CD4-positive, alpha-beta T cell (primary cell): ENCODE measurements around the gene CHST10. TPM values are rescaled to one million over a fixed set of nuclear protein-coding genes. Genes with fewer than 3 reads are reported as not detected.
"Not testable (repeated sequence)": the region's sequence is repeated elsewhere in the genome, so short reads cannot be mapped to it uniquely, and the experiment has no call there.

Experiments
- ATAC-seq: fragments of 200-7000 bp; cut with Tn5 transposase; one replicate; pipeline ENCODE4 v1.10.0; 2022; ENCODE audit warnings: mild to moderate bottlenecking; ENCODE audit not compliant: poor library complexity
- CTCF ChIA-PET: fragments of 350-600 bp; sonication (Branson Sonifier 250); formaldehyde crosslinking; loops from one replicate; lab custom pipeline; 2021; ENCODE audit warnings: antibody characterized with exemption, inconsistent platforms; lab: Charles Lee
- POLR2A ChIA-PET: fragments of 350-600 bp; sonication (Branson Sonifier 250); formaldehyde crosslinking; loops from one replicate; lab custom pipeline; 2021; ENCODE audit warnings: antibody characterized with exemption, inconsistent platforms; lab: Charles Lee
- DNase-seq, 14 experiments: peaks; one replicate each; pipeline ENCODE4 v3.0.0-alpha.2; 2013 to 2020; ENCODE audit warnings: mixed read lengths in 2 of 14
- H3K27ac ChIP-seq, 2 donors: one replicate each; pipeline versions ENCODE4 v1.5.1 to v1.7.0; 2013; ENCODE audit warnings: low read length in 2 of 2, low read depth in 1 of 2, mild to moderate bottlenecking in 1 of 2
- H3K27me3 ChIP-seq, 2 experiments: 1 replicate in 1 of 2; 2 replicates in 1 of 2; pipeline versions ENCODE4 v1.6.1 to v1.7.0; 2013; ENCODE audit warnings: low read length in 2 of 2, control low read depth in 1 of 2, mild to moderate bottlenecking in 1 of 2, moderate library complexity in 1 of 2; ENCODE audit not compliant: insufficient read depth in 2 of 2, control insufficient read depth in 1 of 2
- H3K36me3 ChIP-seq: one replicate; pipeline ENCODE4 v1.6.1; 2013; ENCODE audit warnings: low read length, control low read depth; ENCODE audit not compliant: insufficient read depth
- H3K4me1 ChIP-seq: one replicate; pipeline ENCODE4 v1.6.1; 2013; ENCODE audit warnings: low read length, control low read depth; ENCODE audit not compliant: insufficient read depth
- H3K4me3 ChIP-seq: one replicate; pipeline ENCODE4 v1.5.1; 2013; ENCODE audit warnings: mild to moderate bottlenecking, low read length, moderate library complexity
- H3K9me3 ChIP-seq, 2 experiments: 1 replicate in 1 of 2; 2 replicates in 1 of 2; pipeline versions ENCODE4 v1.6.1 to v1.7.0; 2013; ENCODE audit warnings: low read length in 2 of 2, mild to moderate bottlenecking in 2 of 2, control low read depth in 1 of 2, moderate library complexity in 1 of 2; ENCODE audit not compliant: control insufficient read depth in 1 of 2, insufficient read depth in 1 of 2
- H3K27ac Mint-ChIP-seq: one replicate; pipeline ENCODE4 v1.8.0; 2020; ENCODE audit warnings: mixed read lengths
- H3K27me3 Mint-ChIP-seq: one replicate; pipeline ENCODE4 v1.8.0; 2021; ENCODE audit warnings: mixed read lengths
- H3K36me3 Mint-ChIP-seq: one replicate; pipeline ENCODE4 v1.8.0; 2021; ENCODE audit warnings: low read depth, mixed read lengths
- H3K4me1 Mint-ChIP-seq: one replicate; pipeline ENCODE4 v1.8.0; 2021; ENCODE audit warnings: low read depth, mixed read lengths
- H3K4me3 Mint-ChIP-seq: one replicate; pipeline ENCODE4 v1.8.0; 2020; ENCODE audit warnings: mild to moderate bottlenecking, mixed read lengths
- H3K9me3 Mint-ChIP-seq: one replicate; pipeline ENCODE4 v1.8.0; 2020; ENCODE audit warnings: mixed read lengths
- intact Hi-C, 2 experiments: fragments of 100-400 bp; cut with DNase I in 1 of 2; cut with micrococcal nuclease in 1 of 2; formaldehyde crosslinking; loops; one replicate each; pipeline versions ENCODE4 v1.15.1 to v1.9.0; 2023 to 2025; cut with DNase I, micrococcal nuclease
- total RNA-seq, 174 experiments: library from RNA in 2 of 174; stranded (reverse) in 2 of 174; gene quantifications; one replicate each; pipeline ENCODE4 v1.2.3 and lab custom pipeline; 2021 to 2026
- TF ChIP-seq, protein P1 (sequence below): fragments of 200-600 bp; IDR thresholded peaks from one replicate; pipeline ENCODE4 v1.8.0; 2022; ENCODE audit warnings: antibody characterized with exemption, mild to moderate bottlenecking

CHST10 gene
- total RNA-seq, 2 experiments from 2014 or later, result 1.5 to 1.9 TPM

DNA sequence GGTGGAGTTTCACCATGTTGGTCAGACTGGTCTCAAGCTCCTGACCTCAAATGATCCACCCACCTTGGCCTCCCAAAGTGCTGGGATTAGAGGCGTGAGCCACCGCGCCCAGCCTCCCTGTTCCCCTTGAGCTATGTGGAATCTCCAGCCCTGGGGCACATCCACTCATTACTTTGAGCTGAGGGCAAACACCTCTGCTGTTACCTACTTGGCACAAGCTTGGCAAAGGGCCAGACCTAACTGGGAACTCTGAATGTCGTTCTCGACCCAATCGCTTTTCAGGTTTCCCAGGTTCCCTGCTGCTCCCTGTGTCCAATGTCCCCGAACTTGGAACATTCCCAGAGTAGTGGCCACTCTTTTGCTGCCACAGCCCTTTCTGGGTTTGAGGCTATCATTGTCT, 40.6 kb downstream of the CHST10 start:
- POLR2A ChIA-PET, result no interaction called here
- Histone ChIP-seq H3K27me3 (no peaks in the 10 kb centered on the region), H3K4me1 (no peaks in the 10 kb centered on the region), H3K36me3 (no peaks in the 10 kb centered on the region), H3K4me3 (no peak overlapping the region), H3K9me3 (peaks cover 0 to 11% of the 10 kb centered on the region in 2 experiments), H3K27ac (no peak overlapping the region)
- Mint-ChIP-seq H3K27ac (no peak overlapping the region), H3K27me3 (peaks cover 5% of the 10 kb centered on the region), H3K4me1 (no peaks in the 10 kb centered on the region), H3K36me3 (no peaks in the 10 kb centered on the region), H3K9me3 (peaks cover 6% of the 10 kb centered on the region), H3K4me3 (no peak overlapping the region)
- DNase-seq (no peak), ATAC-seq (no peak)
- CTCF ChIA-PET, result interaction anchor here (0.6 kb wide), 1 partner anchor 509 kb away, joined by 3 read pairs; no protein-coding TSS in a partner anchor
- intact Hi-C loops, result no loop called here
- TF ChIP-seq, protein P1, sequence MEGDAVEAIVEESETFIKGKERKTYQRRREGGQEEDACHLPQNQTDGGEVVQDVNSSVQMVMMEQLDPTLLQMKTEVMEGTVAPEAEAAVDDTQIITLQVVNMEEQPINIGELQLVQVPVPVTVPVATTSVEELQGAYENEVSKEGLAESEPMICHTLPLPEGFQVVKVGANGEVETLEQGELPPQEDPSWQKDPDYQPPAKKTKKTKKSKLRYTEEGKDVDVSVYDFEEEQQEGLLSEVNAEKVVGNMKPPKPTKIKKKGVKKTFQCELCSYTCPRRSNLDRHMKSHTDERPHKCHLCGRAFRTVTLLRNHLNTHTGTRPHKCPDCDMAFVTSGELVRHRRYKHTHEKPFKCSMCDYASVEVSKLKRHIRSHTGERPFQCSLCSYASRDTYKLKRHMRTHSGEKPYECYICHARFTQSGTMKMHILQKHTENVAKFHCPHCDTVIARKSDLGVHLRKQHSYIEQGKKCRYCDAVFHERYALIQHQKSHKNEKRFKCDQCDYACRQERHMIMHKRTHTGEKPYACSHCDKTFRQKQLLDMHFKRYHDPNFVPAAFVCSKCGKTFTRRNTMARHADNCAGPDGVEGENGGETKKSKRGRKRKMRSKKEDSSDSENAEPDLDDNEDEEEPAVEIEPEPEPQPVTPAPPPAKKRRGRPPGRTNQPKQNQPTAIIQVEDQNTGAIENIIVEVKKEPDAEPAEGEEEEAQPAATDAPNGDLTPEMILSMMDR, result no peak

DNA sequence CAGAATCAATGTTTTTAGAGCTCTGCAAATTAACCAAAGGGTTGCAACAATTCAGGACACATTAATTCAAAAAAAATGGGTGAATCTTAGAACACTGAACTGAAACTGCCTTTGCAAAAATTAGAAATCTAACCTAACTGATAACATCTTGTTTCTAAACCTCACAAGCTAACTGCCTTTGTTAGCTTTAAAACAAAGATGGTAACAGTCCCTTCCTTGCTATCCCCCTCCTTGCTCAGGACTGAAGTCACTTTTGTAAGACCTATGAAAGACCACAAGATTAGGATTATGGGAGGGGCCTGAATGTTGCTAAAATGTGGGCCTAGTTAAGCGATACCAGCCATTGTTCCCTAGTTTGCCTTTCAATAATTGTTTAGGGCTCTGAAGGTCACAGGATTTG, 50.3 kb downstream of the CHST10 start:
- CTCF ChIA-PET, result no interaction called here
- Histone ChIP-seq H3K27me3 (peaks cover 0 to 10% of the 10 kb centered on the region in 2 experiments), H3K36me3 (no peaks in the 10 kb centered on the region), H3K9me3 (peaks cover 6 to 30% of the 10 kb centered on the region in 2 experiments), H3K27ac (no peak overlapping the region), H3K4me1 (no peaks in the 10 kb centered on the region), H3K4me3 (no peak overlapping the region)
- Mint-ChIP-seq H3K4me3 (no peak overlapping the region), H3K4me1 (no peaks in the 10 kb centered on the region), H3K27ac (no peak overlapping the region), H3K36me3 (no peaks in the 10 kb centered on the region), H3K27me3 (peaks cover 17% of the 10 kb centered on the region), H3K9me3 (peaks cover 13% of the 10 kb centered on the region)
- TF ChIP-seq, protein P1, result no peak
- intact Hi-C loops, result no loop called here
- no peak for ATAC-seq
- POLR2A ChIA-PET, result no interaction called here
- DNase-seq, result no peak

DNA sequence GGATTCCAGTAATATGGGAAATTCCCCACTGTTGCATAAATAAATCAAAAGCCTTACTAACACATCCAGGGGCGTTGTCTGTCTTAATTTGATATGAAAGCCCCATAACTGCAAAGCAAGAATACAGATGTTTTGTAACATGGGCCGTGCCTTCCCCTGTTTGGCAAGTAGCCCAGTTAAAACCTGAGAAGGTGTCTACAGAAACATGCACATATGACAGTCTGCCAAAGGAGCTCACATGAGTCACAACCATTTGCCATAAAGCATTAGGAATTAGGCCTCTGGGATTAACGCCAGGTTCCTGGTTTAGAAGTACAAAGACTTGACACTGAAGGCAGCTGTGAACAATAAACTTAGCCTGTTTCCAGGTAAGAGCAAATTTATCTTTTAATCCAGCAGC, 52.0 kb downstream of the CHST10 start:
- Histone ChIP-seq H3K27me3 (peaks cover 0 to 6% of the 10 kb centered on the region in 2 experiments), H3K4me1 (no peaks in the 10 kb centered on the region), H3K36me3 (no peaks in the 10 kb centered on the region), H3K4me3 (no peak overlapping the region), H3K9me3 (peaks cover 7 to 20% of the 10 kb centered on the region in 2 experiments), H3K27ac (no peak overlapping the region)
- ATAC-seq, result no peak
- Mint-ChIP-seq H3K4me3 (no peak overlapping the region), H3K27me3 (peaks cover 12% of the 10 kb centered on the region), H3K27ac (no peak overlapping the region), H3K9me3 (peaks cover 7% of the 10 kb centered on the region), H3K36me3 (no peaks in the 10 kb centered on the region), H3K4me1 (no peaks in the 10 kb centered on the region)
- TF ChIP-seq, protein P1, result no peak
- intact Hi-C loops, result no loop called here
- DNase-seq, result no peak
- CTCF ChIA-PET, result no interaction called here
- POLR2A ChIA-PET, result no interaction called here

DNA sequence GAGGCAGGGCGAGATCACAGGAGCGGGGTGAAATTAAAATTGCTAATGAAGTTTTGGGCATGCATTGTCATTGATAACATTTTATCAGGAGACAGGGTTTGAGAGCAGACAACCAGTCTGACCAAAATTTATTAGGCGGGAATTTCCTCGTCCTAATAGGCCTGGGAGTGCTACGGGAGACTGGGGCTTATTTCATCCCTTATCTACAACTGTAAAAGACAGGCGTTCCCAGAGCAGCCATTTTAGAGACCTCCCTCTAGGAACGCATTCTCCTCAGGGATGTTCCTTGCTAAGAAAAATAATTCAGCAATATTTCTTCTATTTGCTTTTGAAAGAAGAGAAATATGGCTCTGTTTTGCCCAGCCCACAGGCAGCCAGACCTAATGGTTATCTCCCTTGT, 55.2 kb downstream of the CHST10 start:
- H3K36me3 Mint-ChIP-seq, H3K4me1 ChIP-seq, H3K27ac Mint-ChIP-seq, H3K9me3 Mint-ChIP-seq, POLR2A ChIA-PET, H3K36me3 ChIP-seq, intact Hi-C loops, H3K4me3 Mint-ChIP-seq, CTCF ChIA-PET, H3K27me3 ChIP-seq, H3K4me1 Mint-ChIP-seq, H3K9me3 ChIP-seq, H3K27ac ChIP-seq, ATAC-seq, DNase-seq, H3K4me3 ChIP-seq: not testable (repeated sequence)
- H3K27me3 Mint-ChIP-seq, result peaks cover 10% of the 10 kb centered on the region
